Mammary epithelial cell (primary cell): Measurements from ENCODE around the gene MAGEA2.
"Not testable (repeated sequence)": the region's sequence is repeated elsewhere in the genome, so short reads cannot be mapped to it uniquely, and the experiment has no call there.

ENCODE experiments used
- EZH2 ChIP-seq: IDR thresholded peaks from 2 replicates; pipeline ENCODE4 v1.6.1; 2012; ENCODE audit warnings: low read length, inconsistent platforms, borderline replicate concordance
- TF ChIP-seq, protein P1 (sequence below), 2 donors: IDR thresholded peaks in 1 of 2; conservative IDR thresholded peaks in 1 of 2; 2 replicates each; pipeline ENCODE4 v1.5.1; 2011 to 2012; ENCODE audit warnings: inconsistent platforms in 2 of 2, low read length in 2 of 2, mild to moderate bottlenecking in 2 of 2, control low read depth in 1 of 2, low read depth in 1 of 2; ENCODE audit not compliant: insufficient read depth in 1 of 2; ENCODE audit errors: extremely low read depth in 1 of 2

DNA sequence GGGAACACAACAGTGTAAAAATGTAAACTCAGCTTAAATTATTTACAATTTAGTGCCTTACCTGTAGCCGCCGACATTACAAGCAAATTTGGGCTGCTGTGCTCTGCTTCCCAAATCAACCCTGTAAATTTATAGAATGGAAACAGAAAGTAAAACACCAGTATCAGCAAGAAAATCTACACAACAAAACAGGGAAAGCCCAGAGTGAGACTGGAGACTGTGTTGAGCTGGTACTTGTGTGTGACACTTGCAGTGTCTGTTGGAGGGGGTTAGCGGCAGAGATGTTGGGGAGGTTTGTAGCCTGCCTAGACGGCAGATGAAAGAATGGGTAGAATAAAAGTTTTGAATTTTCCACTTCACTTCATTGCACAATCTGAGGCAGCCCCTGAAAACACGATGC lies 40.4 kb downstream of the MAGEA2 start:
- TF ChIP-seq, protein P1, sequence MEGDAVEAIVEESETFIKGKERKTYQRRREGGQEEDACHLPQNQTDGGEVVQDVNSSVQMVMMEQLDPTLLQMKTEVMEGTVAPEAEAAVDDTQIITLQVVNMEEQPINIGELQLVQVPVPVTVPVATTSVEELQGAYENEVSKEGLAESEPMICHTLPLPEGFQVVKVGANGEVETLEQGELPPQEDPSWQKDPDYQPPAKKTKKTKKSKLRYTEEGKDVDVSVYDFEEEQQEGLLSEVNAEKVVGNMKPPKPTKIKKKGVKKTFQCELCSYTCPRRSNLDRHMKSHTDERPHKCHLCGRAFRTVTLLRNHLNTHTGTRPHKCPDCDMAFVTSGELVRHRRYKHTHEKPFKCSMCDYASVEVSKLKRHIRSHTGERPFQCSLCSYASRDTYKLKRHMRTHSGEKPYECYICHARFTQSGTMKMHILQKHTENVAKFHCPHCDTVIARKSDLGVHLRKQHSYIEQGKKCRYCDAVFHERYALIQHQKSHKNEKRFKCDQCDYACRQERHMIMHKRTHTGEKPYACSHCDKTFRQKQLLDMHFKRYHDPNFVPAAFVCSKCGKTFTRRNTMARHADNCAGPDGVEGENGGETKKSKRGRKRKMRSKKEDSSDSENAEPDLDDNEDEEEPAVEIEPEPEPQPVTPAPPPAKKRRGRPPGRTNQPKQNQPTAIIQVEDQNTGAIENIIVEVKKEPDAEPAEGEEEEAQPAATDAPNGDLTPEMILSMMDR (conservative IDR thresholded peaks at IDR 0.05 in 1 of 2, IDR thresholded peaks at IDR 0.05 in 1 of 2; ENCODE audit: extremely low read depth in 1 of 2, insufficient read depth in 1 of 2, low read depth in 1 of 2, low read length in 2 of 2), result not testable (repeated sequence)
- TF ChIP-seq EZH2, result not testable (repeated sequence)
